Iris pigment epithelial cell (primary cell): ENCODE data around the gene NUDT9.
A peak's percentile ranks its signal among the peaks of the same experiment; 100 is the strongest.
"Not testable (repeated sequence)": the region's sequence is repeated elsewhere in the genome, so short reads cannot be mapped to it uniquely, and the experiment has no call there.

ENCODE experiments used
- DNase-seq: peaks from one replicate; pipeline ENCODE4 v3.0.0-alpha.2; 2011; ENCODE audit warnings: low read depth

Gene NUDT9, protein sequence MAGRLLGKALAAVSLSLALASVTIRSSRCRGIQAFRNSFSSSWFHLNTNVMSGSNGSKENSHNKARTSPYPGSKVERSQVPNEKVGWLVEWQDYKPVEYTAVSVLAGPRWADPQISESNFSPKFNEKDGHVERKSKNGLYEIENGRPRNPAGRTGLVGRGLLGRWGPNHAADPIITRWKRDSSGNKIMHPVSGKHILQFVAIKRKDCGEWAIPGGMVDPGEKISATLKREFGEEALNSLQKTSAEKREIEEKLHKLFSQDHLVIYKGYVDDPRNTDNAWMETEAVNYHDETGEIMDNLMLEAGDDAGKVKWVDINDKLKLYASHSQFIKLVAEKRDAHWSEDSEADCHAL

DNA sequence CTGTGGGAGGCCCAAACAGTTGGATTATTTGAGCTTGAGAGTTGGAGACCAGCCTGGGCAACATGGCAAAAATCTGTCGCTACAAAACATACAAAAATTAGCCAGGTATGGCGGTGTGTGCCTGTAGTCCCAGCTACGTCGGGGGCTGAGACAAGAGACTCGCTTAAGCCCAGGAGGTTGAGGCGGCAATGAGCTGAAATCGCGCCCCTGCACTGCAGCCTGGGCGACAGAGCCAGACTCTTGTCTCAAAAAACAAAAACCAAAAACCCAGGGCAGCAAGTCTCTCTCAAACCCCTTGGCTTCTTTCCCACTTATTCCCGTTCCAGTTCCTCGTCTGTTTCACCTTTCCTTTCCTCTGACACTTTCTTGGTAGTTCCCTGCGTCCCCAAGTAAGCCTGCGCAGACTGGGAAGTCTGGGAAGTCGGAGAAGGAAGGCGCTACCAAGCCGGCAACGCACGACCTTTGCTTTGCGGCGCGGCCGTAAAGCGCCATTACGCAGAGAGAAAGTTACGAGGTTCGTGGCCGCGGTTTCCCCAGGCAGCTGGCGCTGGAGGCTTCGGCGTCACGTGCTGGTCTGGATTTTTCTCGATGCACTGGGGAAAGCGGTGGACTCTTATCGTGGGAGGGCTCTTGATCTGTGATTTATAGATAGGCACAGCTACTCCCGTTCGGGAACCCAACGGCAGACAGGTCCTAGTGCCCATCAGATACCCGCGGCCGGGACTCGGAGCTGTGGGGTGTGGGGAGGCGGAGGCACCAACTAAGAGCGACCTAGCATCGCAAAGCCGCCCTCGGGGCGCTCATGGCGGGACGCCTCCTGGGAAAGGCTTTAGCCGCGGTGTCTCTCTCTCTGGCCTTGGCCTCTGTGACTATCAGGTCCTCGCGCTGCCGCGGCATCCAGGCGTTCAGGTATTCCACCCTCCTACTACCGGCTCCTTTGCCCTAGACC lies at the start of gene NUDT9:
Gene NUDT9 (plus strand): TSS at position 470 of the 949 bp plus-strand sequence. CDS start 333 bp downstream, at position 803.
- DNase-seq = peak; percentile 96

DNA sequence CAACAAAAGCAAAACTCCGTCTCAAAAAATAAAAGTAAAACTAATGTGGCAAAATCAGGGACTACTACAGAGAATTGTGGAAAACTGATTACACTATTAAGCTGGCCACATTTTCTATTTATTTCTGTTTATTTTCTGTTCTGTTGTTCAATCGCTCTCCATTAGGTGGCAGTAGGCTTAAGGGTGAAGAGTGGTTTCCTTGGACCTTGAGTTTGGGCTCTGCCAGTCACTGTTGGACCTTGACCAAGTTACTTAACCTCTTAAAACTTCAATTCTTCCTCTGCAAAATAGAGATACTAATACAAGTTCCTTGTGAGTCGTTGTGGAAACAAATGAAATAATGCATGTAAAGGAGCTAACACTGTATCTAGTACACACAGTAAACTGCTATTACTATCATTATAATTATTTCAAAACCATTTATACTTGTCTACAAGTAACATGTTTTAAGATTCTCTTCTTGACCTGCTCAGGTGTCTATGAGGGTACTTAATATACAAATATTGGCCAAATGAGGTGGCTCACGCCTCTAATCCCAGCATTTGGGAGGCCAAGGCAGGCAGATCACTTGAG lies 46.6 kb upstream of the NUDT9 start:
- DNase-seq = peak; percentile 88

DNA sequence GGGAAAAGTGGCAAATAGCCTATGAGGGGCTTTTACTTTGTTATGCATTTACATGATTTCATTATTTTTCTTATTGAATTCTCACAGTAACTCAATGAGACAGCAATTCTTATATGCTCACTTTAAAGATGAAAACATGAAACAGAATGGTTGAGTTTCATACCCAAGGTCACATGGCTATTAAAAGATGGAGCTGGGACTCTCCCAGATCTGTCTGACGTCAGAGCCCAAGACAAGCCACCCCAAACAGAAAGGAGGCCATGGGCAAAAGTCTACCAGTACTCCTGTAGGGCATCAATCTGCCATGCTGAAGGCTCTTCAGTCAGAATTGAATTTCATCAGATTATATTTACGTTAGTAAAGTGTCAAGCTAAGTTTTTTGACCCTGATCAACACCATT lies 44.6 kb upstream of the NUDT9 start:
- no peak for DNase-seq

DNA sequence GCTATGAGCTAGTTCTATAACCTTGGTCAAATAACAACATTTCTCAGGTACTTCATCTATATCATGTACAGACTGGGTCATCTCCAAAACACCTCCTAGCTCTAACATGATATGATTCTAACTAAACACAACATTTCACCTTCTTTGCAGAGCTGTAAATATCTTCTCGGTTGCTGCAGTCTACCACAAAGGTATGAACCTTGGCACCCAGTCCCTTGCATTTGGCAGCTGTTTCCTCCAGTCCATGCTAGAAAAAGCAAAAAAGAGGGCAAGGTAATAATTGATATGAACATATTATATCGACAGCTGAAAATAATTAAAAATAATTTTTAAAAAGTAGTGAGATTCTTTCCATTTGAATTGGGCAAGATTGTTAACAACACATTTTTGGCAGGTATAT lies 40.3 kb upstream of the NUDT9 start:
- DNase-seq = no peak

DNA sequence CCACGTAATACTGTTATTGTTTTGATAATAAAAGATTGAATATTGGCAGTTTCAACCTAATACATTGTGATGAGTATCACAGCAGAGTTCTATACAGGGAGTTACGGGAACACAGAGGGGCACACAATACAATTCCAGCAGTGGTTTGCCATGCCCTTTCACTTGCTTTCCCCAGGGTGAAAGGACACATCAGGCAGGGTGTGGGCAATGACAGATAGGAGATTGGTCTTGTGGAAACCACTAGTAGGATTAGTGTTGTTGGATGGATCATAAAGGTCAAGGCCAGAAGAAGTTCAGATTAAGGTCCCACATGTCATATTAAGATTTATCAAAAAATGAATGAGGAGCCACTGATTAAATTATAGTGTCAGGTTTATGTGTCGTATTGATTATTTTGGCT lies 39.4 kb upstream of the NUDT9 start:
- no peak for DNase-seq

DNA sequence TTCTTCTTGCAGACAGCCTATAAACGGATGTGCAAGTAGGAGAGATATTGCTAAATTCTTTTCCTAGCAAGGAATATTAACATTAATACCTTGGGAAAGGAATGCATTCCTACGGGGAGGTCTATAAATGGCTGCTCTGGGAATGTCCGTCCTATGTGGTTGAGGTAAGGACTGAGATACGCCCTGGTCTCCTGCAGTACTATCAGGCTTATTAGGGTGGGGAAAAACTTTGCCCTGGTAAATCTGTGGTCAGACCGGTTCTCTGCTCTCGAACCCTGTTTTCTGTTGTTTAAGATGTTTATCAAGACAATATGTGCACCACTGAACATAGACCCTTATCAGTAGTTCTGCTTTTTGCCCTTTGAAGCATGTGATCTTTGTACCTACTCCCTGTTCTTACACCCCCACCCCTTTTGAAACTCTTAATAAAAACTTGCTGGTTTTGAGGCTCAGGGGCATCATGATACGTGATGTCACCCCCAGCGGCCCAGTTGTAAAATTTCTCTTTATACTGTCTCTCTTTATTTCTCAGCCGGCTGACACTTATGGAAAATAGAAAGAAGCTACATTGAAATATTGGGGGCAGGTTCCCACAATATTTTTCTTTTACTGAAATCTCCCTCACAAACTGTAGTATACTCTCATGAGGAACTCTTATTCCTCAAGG lies 37.8 kb upstream of the NUDT9 start:
- not testable (repeated sequence) for DNase-seq

DNA sequence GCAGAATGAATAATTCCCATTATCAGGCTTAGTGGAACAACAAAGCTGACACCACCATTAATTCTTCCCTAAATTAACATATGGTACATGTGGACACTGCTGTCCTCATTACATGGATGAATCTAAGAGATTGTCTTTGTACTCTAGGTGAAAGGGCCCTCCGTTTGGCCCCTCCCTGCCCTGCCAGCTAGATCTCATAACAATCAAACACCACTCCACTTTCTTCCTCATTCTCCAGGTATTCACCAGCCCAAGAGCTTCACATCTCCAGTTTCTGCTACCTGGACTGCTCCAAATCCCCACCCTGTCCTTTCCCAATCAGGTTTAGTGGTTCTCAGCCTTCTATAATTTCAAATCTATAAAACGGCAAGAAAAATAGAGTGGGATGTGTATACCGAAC lies 35.1 kb upstream of the NUDT9 start:
- no peak for DNase-seq

DNA sequence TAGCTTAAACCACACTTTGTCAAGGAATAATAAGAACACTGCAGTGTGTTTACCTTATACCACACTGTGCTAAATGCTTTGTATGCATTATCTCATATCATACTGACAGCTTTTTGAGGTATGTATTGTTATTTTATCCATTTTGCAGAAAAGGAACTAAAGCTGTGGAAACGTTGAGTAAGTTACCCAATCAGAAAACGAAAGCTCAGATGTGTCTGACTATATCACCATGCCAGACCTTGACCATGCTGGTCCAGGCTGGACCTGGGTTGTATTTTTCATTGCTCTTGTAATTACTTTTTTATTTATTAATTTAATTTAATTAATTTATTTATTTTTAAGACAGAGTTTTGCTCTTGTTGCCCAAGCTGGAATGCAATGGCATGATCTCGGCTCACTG lies 33.5 kb upstream of the NUDT9 start:
- DNase-seq = peak; percentile 16

DNA sequence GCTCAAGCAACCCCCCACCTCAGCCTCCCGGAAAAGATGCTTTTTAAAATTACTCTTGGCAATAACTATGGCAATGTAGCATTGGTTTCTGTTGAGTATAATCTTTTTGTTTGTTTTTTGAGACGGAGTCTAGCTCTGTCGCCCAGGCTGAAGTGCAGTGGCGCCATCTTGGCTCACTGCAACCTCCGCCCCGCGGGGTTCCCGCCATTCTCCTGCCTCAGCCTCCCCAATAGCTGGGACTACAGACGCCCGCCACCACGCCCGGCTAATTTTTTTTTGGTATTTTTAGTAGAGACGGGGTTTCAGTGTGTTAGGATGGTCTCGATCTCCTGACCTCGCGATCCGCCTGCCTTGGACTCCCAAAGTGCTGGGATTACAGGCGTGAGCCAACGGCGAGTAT lies 32.3 kb upstream of the NUDT9 start:
- DNase-seq = not testable (repeated sequence)

DNA sequence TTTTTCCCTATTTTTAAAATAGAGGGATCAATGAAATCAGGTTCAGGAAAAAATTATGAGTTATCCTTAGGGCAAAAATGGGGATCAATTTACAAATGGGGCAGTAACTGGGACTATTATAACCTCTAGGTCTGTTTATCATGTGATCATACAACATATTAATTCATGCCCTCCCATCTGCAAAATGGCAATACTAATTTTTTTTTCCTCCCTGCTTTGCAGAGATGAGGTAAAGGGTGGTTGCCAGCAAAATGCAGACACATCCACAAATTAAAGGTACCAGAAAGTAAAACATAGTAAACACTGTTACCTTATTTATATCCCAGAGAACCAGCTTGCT lies 31.9 kb upstream of the NUDT9 start:
- peak; percentile 14 for DNase-seq

DNA sequence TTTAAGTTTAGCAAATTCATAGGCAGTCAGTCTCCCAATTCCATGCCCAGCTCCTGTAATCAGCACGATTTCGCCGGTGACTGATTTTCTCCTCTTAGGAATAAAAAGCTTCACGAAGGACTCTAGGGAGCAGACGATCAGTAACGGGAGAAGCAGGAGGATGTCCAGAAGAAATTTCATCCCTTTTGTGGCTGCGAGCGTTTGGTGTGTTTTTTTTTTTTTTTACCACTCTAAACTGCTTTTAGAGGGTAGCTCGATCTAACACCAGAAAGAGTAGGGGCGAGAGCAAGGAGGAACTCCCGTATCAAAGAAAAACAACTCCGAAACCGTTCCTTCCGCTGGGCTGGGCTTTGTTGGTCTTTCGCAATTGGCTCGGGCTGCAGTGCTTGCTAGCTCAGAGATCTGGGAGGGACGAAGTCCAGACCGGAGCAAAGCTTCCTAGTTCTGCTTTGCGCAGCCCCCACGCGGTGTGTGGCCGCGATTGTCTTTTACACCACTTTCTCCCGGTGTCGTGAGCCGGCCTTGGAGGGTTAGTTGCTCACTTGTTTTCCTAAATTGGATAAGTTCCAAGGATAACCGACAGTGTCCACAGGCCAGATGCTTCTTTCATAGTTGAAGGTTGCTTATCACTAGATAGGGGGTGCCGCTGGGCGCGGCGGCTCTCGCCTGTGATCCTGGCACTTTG lies 31.3 kb upstream of the NUDT9 start, which contains the start of gene HSD17B11:
Gene HSD17B11 (minus strand): TSS at position 298 of the 685 bp plus-strand sequence. CDS start 118 bp downstream, at position 180.
- peak; percentile 97 for DNase-seq

DNA sequence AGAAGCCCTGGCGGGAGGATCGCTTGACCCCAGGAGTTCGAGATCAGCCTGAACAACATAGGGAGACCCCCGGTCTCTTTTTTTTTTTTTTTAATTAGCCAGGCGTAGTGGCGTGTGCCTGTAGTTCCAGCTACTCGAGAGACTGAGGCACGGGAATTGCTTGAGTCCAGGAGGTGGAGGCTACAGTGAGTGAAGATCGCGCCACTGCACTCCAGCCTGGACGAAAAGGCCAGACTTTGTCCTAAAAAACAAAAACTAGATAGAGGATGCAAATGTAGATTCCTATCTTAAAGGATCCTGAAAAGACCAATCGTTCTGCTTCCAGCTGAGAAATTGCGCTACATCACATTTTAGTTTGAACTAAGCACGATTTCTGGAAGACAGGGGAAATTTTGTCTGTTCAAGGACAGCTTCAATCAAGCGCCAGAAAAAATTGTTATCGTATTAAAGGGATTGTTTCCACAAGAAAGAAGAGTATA lies 30.8 kb upstream of the NUDT9 start:
- peak; percentile 18 for DNase-seq

DNA sequence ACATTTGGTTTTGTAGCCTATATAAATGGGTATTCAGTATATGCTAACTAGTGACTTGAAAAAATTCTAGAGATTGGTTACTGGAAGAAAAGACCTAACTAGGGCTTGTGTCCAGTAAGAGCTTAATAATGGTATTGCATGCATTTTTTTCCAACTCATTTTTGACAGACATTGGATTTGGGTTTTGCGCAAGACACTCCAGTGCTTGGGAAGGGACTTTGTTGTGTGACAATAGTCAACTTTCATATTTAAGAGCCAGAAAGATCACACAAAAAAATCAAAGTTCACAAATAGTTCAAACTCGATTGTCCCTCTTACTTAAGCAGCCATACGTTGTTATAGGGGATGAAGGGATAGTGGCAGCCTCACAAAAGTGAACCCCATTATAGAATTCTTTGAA lies 30.2 kb upstream of the NUDT9 start:
- DNase-seq = no peak

DNA sequence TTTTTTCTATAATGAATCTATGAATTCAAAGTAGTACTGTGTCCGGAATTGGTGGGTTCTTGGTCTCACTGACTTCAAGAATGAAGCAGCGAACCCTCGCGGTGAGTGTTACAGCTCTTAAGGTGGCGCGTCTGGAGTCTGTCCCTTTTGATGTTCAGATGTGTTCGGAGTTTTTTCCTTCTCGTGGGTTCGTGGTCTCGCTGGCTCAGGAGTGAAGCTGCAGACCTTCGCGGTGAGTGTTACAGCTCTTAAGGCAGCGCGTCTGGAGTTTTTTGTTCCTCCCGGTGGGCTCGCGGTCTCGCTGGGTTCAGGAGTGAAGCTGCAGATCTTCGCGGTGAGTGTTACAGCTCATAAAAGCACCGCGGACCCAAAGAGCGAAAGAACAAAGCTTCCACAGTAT lies 27.3 kb upstream of the NUDT9 start:
- DNase-seq = not testable (repeated sequence)

DNA sequence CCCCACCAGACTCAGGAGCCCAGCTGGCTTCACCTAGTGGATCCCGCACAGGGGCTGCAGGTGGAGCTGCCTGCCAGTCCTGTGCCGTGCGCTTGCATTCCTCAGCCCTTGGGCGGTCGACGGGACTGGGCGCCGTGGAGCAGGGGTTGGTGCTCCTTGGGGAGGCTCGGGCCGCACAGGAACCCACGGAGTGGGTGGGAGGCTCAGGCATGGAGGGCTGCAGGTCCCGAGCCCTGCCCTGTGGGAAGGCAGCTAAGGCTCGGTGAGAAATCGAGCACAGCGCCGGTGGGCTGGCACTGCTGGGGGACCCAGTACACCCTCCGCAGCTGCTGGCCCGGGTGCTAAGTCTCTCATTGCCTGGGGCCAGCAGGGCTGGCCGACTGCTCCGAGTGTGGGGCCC lies 26.5 kb upstream of the NUDT9 start:
- not testable (repeated sequence) for DNase-seq

DNA sequence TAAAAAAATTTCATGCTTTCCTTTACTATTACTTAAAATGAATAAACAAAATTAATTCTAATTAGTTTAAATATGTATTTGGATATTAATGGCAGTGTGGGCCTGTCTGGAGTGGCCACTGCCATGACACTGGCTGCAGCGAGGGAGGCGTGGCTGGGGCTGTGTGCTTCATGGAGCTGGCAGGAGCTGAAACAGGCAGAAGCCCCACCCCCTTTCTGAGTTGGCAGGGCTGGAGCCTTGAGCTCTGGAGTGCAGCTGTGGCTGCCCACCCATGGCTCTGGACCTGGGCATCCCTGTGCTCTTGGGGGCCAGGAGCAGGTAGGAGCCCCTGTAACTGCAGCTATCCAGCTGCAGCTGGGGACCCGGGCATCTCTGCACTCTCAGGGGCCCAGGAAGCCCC lies 23.2 kb upstream of the NUDT9 start:
- DNase-seq = no peak

DNA sequence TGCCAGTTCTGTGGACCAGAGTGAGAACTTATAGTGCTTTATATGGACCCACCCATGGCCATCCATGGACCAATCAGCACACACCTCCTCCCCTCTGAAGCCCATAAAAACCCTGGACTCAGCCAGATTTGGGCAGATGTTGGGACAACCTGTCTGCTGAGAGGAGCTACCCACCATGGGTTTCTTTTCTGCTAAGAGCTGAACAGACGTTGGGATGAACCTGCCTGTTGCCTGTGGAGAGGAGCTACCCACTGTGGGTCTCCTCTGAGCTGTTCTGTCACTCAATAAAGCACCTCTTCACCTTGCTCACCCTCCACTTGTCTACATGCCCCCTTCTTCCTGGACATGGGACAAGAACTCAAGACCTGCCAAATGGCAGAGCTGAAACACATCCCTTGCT lies 22.4 kb upstream of the NUDT9 start:
- no peak for DNase-seq

DNA sequence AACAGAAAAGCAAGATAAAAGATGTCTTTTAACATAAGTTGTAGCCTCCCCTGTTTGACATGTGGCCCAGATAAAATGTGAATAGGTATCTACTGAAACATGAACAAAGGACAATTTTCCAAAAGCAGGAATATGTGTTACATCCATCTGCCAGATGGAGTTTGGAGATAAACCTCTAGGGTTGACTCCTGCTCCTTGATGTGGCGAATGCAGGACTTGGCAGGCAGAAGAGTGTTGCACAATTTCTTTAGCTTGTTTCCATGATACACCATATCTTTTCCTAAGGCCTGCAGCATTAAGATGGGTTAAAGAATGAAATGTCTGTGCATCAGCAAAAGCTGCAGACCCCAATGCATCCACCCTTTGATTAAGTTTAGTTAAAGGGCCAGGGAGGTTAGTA lies 18.6 kb upstream of the NUDT9 start:
- DNase-seq = peak; percentile 73

DNA sequence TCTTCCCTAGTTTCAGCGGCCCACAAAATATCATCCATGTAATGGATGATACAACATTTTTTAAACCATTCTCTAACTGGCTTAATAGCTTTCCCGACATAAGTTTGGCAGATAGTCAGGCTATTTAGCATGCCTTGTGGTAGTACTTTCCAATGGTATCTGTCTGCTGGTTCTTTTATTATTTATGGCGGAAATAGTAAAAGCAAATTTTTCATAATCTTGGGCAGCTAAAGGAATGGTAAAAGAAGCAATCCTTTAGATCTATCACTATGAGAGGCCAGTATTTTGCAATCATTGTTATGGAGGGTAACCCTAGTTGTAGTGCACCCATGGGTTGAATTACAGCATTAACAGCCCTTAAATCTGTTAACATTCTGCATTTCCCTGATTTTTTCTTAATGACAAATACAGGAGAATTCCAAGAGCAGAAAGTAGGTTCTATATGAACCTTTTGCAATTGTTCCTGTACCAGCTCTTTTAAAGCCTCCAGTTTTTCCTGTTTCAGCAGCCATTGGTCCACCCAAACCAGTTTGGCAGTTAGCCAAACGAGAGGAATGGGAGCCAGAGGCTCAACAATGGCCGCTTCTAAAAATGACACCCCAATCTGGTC lies 17.1 kb upstream of the NUDT9 start:
- DNase-seq = no peak

DNA sequence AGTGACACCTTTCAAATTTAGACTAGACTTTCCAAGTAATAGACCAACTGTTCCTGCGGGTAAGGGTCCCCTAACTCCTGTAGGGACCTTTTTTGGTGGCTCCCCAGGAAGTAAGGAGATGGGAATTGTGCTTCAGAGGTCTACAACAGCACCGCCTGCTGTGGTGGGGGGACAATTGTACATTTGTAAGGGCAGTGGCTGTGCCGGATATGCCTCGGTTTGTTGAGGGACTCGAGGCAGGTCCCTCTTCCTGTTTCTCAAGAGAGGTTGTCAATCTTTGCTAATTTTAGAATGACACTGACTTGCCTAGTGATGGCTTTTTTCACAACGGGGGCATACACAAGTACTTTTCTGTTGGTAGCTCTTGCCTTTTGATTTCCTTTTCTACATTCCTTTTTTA lies 15.9 kb upstream of the NUDT9 start:
- DNase-seq = no peak

DNA sequence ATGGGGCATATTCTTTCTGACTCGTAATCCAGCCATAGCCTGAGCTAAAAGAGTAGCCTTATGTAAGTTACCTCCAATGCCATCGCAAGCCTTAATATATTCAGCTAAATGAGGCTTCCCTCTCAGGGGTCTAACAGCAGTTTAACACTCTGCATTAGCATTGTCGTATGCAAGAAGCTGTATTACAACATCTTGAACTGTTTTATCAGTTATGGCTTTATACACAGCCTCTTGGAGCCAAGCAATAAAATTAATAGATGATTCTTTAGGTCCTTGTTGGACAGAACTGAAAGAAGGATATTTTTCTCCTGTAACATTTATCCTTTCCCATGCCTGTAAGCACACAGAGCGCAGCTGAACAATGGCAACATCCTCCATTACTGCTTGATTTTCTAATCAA lies 15.5 kb upstream of the NUDT9 start:
- not testable (repeated sequence) for DNase-seq
